ENCODE measurements around the gene SHROOM1.

DNA sequence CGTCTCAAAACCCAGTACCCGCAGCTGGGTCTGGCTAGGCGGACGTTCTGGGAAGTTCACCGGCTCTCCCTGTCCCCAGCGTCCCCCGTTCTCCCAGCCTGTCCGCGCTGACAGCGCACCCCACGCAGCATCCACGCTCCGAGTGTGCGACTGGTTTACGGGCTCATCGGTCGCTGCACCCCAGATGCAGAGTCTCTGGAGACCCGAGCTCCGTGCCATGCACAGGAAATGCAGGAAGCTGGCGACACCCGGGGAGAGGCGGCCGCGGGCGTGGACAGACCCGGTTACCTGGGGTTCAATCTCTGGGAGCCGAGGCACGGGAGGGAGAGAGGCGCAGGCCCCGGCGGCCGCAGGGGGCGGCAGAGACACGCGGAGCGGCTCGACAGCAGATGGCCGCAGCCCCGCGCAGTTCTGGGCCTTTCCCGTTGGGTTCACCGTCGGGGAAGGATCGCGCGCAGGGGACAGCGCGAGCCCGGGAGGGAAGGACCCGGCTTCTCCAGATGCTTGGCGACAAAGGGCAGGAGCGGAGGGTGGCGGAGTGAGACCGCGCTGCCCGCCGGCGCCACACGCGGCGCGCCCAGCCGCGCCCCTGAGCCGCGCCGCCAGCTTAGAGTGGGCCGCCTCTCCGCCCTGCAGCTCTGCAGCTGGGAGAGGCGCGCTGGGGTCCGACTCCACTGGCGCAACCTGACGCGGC lies 558 bp downstream of the SHROOM1 start:
- TF ChIP-seq, protein P1, sequence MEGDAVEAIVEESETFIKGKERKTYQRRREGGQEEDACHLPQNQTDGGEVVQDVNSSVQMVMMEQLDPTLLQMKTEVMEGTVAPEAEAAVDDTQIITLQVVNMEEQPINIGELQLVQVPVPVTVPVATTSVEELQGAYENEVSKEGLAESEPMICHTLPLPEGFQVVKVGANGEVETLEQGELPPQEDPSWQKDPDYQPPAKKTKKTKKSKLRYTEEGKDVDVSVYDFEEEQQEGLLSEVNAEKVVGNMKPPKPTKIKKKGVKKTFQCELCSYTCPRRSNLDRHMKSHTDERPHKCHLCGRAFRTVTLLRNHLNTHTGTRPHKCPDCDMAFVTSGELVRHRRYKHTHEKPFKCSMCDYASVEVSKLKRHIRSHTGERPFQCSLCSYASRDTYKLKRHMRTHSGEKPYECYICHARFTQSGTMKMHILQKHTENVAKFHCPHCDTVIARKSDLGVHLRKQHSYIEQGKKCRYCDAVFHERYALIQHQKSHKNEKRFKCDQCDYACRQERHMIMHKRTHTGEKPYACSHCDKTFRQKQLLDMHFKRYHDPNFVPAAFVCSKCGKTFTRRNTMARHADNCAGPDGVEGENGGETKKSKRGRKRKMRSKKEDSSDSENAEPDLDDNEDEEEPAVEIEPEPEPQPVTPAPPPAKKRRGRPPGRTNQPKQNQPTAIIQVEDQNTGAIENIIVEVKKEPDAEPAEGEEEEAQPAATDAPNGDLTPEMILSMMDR (IDR thresholded peaks at IDR 0.05 in 4 of 5, conservative IDR thresholded peaks at IDR 0.05 in 1 of 5), result peak; percentile 72 to 95 (median 85)
- no peak for TF ChIP-seq POLR2A (IDR thresholded peaks at IDR 0.05)

Measured in gastrocnemius medialis (tissue), 4 donors.